H1 (cell line): ENCODE results near the gene SMAGP. TPM values are rescaled to one million over a fixed set of nuclear protein-coding genes. Genes with fewer than 3 reads are reported as not detected.

Experiments used
- CBX8 ChIP-seq: fragments of 300-800, 300-1000 bp; sonication (generic); IDR thresholded peaks from 2 replicates; pipeline ENCODE4 v1.7.1; 2016; ENCODE audit warnings: low read depth, low read length, borderline replicate concordance
- CHD7 ChIP-seq: fragments of 300-600 bp; sonication (generic); IDR thresholded peaks from 2 replicates; pipeline ENCODE4 v1.7.1; 2012; ENCODE audit warnings: low read length, moderate library complexity, mild to moderate bottlenecking, inconsistent platforms; ENCODE audit not compliant: insufficient replicate concordance
- FOSL1 ChIP-seq: IDR thresholded peaks from 2 replicates; pipeline ENCODE4 v1.6.1; 2011; ENCODE audit warnings: mild to moderate bottlenecking, low read depth, low read length, moderate library complexity; ENCODE audit not compliant: insufficient read depth
- MAFK ChIP-seq: IDR thresholded peaks from 2 replicates; pipeline ENCODE4 v1.6.1; 2012; ENCODE audit warnings: low read depth, mild to moderate bottlenecking, improper control_type of control experiment, low read length
- PHF8 ChIP-seq: fragments of 200-600 bp; sonication (generic); conservative IDR thresholded peaks from 2 replicates; pipeline ENCODE4 v1.7.1; 2012; ENCODE audit warnings: low read depth, mild to moderate bottlenecking, inconsistent platforms, low read length, moderate library complexity
- SRF ChIP-seq: IDR thresholded peaks from 2 replicates; pipeline ENCODE4 v1.6.1; 2011; ENCODE audit warnings: mild to moderate bottlenecking, low read depth, low read length, moderate library complexity
- TCF12 ChIP-seq: IDR thresholded peaks from 2 replicates; pipeline ENCODE4 v1.6.1; 2011; ENCODE audit warnings: low read depth, mild to moderate bottlenecking, low read length
- polyA plus RNA-seq, 7 experiments: library from polyadenylated mRNA; depleted of rRNA in 3 of 7; stranded (reverse) in 5 of 7; unstranded in 2 of 7; fragments of >200 nt in 5 of 7; fragments of 200-250 nt in 2 of 7; gene quantifications; 1 replicate in 5 of 7; 2 replicates in 1 of 7; 4 replicates in 1 of 7; pipeline versions ENCODE4 v1.2.1 to v1.2.3, GENCODE V29; 2011 to 2013; ENCODE audit warnings: missing spikeins in 2 of 7, mixed read lengths in 2 of 7
- total RNA-seq: library from RNA; stranded (reverse); fragmentation: NEBNext Ultra II Directional; extraction: Animal tissue kit (Norgen Biotek cat#: 25700); gene quantifications from 2 replicates; pipeline ENCODE4 v1.2.1, GENCODE V29; 2021

Gene SMAGP
- total and polyA plus RNA-seq, 2 of the 8 experiments (the other 6 are each of a cell fraction or from before 2014, with no cell fraction given): 9.4 to 12.7 TPM

GRCh38 chr12:51199366-51199945 lies 70.8 kb downstream of the SMAGP start (continued):
- TF ChIP-seq CHD7: no peak
- no peak for TF ChIP-seq MAFK
- TF ChIP-seq TCF12: no peak
- TF ChIP-seq PHF8: no peak
- TF ChIP-seq FOSL1: no peak
- TF ChIP-seq CBX8: no peak
- TF ChIP-seq SRF: no peak
